ENCODE data around the gene FBH1. TPM values are rescaled to one million over a fixed set of nuclear protein-coding genes. Genes with fewer than 3 reads are reported as not detected.
A peak's percentile ranks its signal among the peaks of the same experiment; 100 is the strongest.

FBH1 gene
- total and polyA plus RNA-seq, 9 of the 15 experiments (the other 6 are each of a cell fraction or from before 2014, with no cell fraction given) = 13.4 to 108 (median 77.8) TPM

- TF ChIP-seq ZNF318 (IDR thresholded peaks at IDR 0.05; ENCODE audit: borderline replicate concordance in 1 of 2, low read depth in 1 of 2) (no peak), DPF2 (IDR thresholded peaks at IDR 0.05) (0 out of 2 replicates have a peak, but pooled peaks have one; percentile 31), KDM4B (IDR thresholded peaks at IDR 0.05; ENCODE audit: borderline replicate concordance in 2 of 2, low read depth in 1 of 2) (no peak), ETV6 (IDR thresholded peaks at IDR 0.05; ENCODE audit: borderline replicate concordance in 1 of 2, low read depth in 2 of 2, low read length in 1 of 2) (no peak), ETV6 (CRISPR knock-in tag; IDR thresholded peaks at IDR 0.05; ENCODE audit: borderline replicate concordance) (no peak), ZC3H8 (IDR thresholded peaks at IDR 0.05) (no peak), TSC22D4 (tag; IDR thresholded peaks at IDR 0.05) (no peak), NONO (IDR thresholded peaks at IDR 0.05; ENCODE audit: low read depth in 2 of 2, low read length in 1 of 2) (no peak), ZNF77 (CRISPR knock-in tag; IDR thresholded peaks at IDR 0.05) (no peak), ZNF140 (CRISPR knock-in tag; IDR thresholded peaks at IDR 0.05) (no peak), ZFX (CRISPR knock-in tag; IDR thresholded peaks at IDR 0.05) (no peak), RHOXF2B (CRISPR knock-in tag; conservative IDR thresholded peaks at IDR 0.05) (no peak), ZBTB12 (CRISPR knock-in tag; IDR thresholded peaks at IDR 0.05) (no peak)
Measured at GRCh38 chr10:5960070-5960972, 70.3 kb downstream of the FBH1 start (continued).

Measured in K562 (cell line).